G401.6 (cell line): ENCODE results near the gene NBPF4.
"Not testable (repeated sequence)": the region's sequence is repeated elsewhere in the genome, so short reads cannot be mapped to it uniquely, and the experiment has no call there.

Experiments used
- FAIRE-seq: peaks from 2 replicates; lab custom pipeline; 2012; peaks lifted over from hg19 to GRCh38; lab: Jason Lieb, UNC

Gene NBPF4

DNA sequence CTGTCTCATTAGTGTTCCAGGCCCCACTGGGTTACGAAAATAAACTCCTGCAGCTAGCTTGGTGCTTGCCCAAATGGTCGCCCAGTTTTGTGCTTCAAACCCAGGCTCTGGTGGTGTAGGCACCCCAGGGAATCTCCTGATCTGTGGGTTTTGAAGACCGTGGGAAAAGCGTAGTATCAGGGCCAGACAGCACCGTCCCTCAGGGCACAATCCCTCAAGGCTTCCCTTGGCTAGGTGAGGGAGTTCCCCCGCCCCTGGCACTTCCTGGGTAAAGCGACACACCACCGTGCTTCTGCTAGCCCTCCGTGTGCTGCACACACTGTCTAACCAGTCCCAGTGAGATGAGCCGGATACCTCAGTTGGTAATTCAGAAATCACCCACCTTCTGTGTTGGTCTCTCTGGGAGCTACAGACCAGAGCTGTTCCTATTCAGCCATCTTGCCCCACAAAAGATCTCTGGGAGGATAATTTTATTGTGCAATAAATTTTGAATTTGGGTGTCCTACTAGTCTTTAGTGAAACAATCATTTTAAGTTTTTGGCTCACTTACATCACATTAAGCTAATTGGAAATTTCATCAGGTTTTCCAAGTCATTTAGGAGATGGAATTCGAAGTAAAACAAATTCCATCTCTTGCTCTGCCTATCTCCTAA lies 34.3 kb downstream of the NBPF4 start:
- no peak for FAIRE-seq

DNA sequence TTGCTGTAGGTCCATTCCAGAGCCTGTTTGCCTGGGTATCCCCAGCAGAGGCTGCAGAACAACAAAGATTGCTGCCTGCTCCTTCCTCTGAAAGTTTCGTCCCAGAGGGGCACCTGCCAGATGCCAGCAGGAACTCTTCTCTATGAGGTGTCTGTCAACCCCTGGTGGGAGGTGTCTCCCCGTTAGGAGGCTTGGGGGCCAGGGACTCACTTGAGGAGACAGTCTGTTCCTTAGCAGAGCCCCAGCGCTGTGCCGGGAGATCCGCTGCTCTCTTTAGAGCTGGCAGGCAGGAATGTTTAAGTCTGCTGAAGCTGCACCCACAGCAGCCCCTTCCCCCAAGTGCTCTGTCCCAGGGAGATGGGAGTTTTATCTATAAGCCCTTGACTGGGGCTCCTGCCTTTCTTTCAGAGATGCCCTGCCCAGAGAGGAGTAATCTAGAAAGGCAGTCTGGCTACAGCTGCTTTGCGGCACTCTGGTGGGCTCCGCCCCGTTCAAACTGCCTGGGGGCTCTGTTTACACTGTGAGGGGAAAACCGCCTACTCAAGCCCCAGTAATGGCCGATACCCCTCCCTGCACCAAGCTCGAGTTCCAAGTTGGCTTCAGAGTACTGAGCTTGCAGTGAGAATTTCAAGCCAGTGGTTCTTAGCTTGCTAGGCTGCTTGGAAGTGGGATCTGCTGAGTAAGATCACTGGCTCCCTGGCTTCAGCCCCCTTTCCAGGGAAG lies 35.0 kb downstream of the NBPF4 start:
- FAIRE-seq, result no peak

DNA sequence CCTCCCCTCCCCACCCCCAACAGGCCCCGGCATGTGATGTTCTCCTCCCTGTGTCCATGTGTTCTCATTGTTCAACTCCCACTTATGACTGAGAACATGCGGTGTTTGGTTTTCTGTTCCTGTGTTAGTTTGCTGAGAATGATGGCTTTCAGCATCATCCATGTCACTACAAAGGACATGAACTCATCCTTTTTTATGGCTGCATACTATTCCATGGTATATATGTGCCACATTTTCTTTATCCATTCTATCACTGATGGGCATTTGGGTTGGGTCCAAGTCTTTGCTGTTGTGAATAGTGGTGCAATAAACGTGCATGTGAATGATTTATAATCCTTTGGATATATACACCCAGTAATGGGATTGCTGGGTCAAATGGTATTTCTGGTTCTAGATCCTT lies 40.3 kb downstream of the NBPF4 start:
- FAIRE-seq, result not testable (repeated sequence)

DNA sequence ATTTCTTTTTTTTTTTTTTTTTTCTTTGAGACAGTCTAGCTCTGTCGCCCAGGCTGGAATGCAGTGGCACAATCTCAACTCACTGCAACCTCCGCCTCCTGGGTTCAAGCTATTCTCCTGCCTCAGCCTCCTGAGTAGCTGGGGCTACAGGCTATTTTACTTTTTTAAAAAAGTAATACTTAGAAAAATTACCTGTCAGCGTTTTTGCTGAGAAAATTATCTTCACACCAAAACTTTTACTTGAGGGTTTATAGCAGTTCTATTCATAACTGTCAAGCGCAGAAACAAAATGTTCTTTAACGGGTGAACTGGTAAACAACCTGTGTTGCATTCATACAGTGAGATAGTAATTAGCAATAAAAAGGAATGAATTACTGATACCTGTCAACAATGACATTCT lies 42.2 kb downstream of the NBPF4 start:
- FAIRE-seq, result no peak

DNA sequence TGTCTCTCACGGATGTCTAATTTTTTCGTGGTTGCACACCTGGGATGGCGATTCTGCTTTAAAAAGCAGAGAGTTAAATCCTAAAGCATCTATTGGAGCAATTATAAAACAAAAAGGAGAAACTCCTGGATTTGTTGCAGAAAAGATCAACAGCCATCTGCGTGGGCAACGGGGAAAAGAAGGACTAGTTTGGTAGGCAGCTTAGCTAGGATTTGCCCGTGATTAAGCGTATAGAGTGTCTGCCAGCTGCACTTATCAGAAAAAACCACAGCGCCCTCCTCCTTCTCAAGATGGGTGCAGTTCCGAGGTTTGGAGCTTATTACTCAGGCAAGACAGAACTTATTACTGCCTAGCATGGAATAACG lies 43.2 kb downstream of the NBPF4 start:
- no peak for FAIRE-seq

DNA sequence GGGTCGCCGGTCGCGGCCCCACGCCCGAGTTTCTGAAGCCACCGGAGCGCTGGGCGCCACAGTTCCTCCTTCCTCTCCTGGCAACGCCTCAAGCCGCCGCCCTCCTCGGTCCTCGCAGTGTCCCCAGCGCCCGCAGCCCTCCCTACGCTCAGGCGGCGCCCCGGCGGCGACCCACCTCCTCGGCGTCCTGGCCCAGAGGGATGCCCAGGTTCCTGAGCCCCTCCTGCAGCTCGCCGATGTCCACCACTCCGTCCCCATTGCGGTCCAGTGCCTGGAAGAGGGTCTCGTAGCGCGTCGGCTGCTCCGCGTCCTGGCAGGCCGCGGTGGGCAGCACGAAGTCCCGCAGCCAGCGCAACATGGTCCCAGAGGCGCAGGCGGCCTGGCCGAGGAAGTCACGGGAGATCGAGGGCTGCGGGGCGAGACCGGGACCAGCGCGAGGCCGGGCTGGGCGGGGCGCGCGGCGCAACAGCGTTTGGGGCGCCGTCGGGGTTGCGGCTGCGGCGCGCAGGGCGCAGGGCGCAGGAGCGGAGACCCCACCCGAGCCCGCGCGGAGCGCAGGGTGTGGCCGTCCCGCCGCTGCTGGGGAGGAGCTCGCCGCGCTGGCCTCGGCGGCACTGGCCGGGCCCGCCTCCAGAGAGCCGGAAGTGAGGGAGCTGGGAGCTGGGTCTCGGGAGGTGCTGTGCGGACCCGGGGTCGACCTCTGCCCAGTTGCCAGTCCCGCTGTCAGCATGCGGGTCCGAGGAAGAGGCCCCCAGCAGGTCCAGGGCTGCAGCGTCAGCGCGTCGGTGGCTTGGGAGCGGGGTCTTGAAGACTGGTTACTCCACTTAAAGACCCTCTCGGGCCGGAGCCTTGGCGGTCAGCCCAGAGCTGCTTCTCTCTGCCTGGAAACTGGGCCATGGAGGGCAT lies 43.8 kb downstream of the NBPF4 start, which contains the start of gene SLC25A24:
TSS of gene SLC25A24 (minus strand) at position 563 of the 906 bp plus-strand sequence. CDS start at position 358, 205 bp downstream.
- FAIRE-seq, result no peak

DNA sequence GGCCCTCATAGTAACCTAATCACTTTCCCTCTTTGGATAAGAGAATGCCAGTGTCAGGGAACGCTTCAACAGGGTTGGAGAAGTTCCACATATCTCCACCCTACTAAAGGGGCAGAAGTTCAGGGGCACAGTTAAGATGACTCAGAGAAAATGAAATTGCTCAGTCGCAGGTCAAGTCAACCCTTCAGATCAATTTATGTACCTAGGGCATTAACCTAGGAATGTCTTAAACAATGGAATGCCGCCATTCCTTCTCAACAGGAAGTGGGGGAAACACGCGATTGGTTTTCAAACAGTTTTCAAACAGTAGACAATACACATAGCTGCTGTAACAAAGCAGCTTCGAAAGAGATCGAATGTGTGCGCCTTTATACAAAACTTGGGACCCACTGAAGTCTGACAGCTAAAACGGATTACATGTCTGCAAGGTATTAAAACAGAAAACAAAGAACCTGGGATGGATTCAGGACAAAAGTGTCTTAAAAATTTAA lies 44.6 kb downstream of the NBPF4 start:
- no peak for FAIRE-seq

DNA sequence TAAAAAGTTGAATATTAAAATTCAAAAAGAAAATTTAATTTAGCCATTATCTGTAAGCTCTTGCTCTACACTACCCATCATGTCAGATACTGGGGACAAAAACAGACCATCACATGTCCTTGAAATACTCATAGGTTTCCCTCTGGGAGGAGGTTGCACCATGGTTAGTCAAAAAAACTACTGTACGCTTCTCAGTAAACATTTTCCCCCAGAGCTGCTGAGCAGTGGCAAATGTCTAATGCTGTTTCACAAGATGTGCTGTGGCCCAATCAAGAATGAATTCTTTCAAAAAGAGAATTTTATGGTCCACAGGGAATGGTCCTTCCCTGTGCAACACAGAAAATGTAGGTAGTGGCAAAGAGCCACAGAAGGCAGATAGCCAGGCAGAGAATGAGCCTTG lies 49.8 kb downstream of the NBPF4 start:
- FAIRE-seq, result no peak

DNA sequence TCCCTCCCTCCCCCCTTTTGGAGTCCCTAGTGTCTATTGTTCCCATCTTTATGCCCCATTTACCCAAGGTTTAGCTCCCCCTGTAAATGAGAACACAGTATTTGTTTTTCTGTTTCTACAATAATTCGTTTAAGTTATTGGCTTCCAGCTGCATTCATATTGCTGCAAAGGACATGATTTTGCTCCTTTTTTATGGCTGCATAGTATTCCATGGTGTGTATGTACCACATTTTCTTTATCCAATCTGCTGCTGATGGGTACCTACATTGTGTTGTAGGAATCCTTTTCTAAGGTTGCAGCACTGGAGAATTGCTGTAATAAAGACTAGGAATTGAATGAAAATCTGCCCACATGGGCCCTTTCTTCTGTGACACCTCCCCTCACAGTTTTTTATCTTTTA lies 50.5 kb downstream of the NBPF4 start:
- FAIRE-seq, result no peak

DNA sequence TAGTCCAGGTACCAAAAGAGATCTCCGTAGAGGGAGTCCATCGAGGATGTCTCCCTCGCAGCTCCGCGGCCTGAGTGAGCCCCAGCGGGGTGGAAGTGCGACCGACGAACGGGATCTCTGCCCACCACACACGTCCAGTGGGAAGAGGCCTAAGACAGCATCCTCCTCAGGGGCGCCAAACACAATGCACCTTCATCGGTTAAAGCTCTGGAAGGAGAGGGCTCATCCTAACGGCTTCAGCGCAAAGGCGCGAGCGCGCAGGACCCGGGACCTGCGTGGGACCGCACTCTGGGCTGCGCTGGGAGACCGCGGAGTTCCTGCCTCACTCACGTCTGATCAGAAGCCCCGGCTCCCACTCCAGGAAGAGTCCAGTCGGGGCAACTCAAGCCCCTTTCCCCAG lies 51.3 kb downstream of the NBPF4 start:
- FAIRE-seq, result no peak

DNA sequence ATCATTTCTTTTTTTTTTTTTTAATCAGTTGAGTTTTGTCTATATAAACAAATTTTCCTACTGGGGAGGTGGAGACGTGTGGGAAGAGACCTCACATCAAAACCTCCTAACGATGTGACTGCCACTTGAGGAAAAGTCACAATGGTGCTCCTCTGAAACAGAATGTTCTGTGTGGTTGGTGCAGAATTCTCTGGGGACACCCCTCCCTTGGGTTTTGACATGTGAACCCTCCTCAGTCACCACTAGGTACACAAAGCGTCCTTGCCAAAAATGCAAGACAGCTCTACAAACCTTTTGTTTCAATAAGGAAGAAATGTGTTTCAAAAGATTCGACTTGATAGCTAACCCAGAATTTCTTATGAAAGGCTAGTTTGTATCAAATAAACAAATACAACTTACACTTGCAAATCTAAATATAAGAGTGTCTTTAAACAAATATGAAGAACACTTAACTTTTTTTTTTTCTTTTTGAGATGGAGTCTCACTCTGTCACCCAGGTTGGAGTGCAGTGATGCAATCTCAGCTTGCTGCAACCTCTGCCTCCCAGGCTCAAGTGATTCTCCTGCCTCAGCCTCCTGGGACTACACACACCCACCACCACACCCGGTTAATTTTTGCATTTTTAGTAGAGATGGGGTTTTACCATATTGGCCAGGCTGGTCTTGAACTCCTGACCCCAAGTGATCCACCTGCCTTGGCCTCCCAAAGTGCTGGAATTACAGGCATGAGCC lies 53.0 kb downstream of the NBPF4 start:
- FAIRE-seq, result no peak

DNA sequence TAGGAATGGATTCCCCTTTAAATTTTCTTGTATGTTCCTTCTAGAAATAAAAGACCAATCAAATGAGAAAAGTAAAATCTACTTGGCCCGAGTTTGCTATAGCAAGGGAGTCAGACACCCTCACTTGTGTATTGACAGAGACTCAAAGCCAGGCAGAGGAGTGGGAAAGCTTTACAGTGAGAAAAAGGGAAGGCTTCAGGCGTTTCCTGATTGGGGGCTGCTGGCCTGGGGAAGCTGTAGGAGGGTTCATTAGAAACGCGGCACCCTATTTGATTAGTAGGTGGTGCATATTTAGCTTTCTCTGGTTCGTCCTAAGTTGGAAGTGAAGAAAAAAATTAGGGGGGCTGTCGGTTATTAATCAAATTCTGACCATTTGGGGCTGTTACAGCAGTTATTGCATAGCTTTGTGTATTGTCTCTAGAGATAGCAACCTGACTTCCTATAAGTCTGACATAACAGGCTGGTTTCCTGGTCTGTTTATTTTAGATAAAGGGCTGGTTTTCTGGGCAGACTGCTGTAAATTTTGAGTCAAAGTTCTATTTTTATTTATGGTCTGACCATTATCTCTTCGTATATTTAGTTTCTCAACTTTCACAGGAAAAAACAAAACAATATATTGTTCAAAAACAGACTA lies 53.8 kb downstream of the NBPF4 start:
- FAIRE-seq, result no peak

DNA sequence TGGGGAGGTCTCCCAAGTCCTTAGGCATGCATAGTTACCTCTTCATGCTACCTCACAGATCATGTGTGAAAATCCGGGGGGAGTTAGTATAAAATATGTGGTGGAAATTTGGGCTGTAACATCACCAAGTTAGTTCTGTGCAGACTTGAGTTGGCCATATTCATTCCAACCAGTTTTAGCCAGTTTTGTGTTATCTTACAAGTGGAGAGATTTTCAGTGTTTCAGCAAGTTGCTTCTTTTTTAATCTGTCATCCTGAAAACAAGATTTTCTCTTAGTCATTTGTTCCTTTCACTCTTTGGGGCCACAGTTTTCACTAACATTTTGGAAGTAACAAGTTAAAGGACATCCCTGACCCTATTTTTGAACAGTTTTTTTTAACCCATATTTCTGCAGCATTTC lies 55.1 kb downstream of the NBPF4 start:
- no peak for FAIRE-seq

DNA sequence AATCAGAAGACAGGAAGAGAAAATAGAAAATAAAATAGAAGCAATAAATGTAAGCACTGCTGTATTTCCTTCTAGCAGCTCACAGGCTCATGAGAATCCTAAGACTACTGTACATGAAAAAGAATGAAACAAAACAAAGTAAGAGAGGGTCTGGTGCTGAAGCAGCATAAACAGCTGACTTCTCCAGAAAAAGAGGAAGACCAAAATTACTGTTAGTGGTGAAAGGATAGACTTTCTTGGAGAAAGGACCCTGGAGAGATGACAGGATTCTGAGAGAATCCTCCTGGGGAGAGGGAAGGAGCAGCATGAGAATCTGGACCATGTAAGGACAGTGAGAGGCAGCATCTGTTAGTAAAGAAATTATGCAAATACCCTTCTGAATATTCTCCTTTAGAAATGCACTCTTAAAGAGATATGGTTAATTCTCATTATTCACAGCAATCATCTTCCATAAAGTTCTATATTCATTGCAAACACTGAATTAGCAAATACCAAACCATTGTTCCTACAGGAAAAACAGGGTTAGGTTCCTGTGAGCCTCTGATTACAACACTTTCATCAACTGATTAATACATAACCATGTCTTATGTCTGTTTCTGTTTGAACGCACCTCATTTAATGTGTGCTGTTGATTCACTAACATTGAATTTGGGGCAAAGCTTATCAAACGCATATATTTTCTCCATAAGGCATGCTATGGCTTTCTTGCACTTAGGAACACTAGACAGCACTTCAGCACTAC lies 60.7 kb downstream of the NBPF4 start:
- no peak for FAIRE-seq

DNA sequence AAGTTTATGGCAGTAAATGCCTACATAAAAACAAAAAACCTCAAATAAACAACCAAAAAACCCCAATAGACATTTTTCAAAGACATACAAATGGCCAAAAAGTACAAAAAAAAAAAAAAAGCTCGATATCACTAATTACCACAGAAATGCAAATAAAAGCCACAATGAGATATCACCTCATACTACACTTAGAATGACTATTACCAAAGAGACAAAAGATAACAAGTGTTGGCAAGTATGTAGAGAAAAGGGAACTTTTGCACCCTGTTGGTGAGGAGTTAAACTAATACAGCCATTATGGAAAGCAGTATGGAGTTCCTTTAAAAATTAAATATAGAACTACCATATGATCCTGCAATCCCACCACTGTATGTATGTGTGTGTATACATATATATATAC lies 64.9 kb downstream of the NBPF4 start:
- FAIRE-seq, result no peak
